OCI-LY3 (cell line): ENCODE measurements around the gene TEPSIN.

Experiments used
- H2AFZ ChIP-seq: fragments of 200-600, 300-600 bp; shearing (Covaris generic); 2 replicates; pipeline ENCODE4 v1.6.0; 2014; ENCODE audit warnings: antibody characterized with exemption, low read depth, low read length
- H3K27ac ChIP-seq: fragments of 200-600, 300-600 bp; sonication (generic); 2 replicates; pipeline ENCODE4 v1.5.1; 2014; ENCODE audit warnings: mild to moderate bottlenecking, low read length, moderate library complexity, mixed read lengths
- H3K27me3 ChIP-seq: fragments of 200-600, 300-600 bp; sonication (generic); 2 replicates; pipeline ENCODE4 v1.6.1; 2014; ENCODE audit warnings: low read depth, low read length, mixed read lengths
- H3K36me3 ChIP-seq: fragments of 200-600, 300-600 bp; sonication (generic); replicated peaks from 2 replicates; pipeline ENCODE3; 2014; ENCODE audit warnings: low read depth, low read length, mixed read lengths
- H3K4me1 ChIP-seq: fragments of 300-600, 200-600 bp; sonication (generic); 2 replicates; pipeline ENCODE4 v1.6.1; 2014; ENCODE audit warnings: low read length, mixed read lengths
- H3K4me2 ChIP-seq: fragments of 200-600, 300-600 bp; sonication (generic); 2 replicates; pipeline ENCODE4 v1.6.1; 2014; ENCODE audit warnings: low read length, mixed read lengths
- H3K4me3 ChIP-seq: fragments of 300-600, 200-600 bp; sonication (generic); 2 replicates; pipeline ENCODE4 v1.5.1; 2014; ENCODE audit warnings: antibody characterized with exemption, mild to moderate bottlenecking, low read length, moderate library complexity
- H3K79me2 ChIP-seq: fragments of 300-600, 200-600 bp; shearing (Covaris generic); 2 replicates; pipeline ENCODE4 v1.6.1; 2014; ENCODE audit warnings: mild to moderate bottlenecking, low read length, mixed read lengths
- H3K9ac ChIP-seq: fragments of 300-600, 200-600 bp; shearing (Covaris generic); 2 replicates; pipeline ENCODE4 v1.6.0; 2014; ENCODE audit warnings: mild to moderate bottlenecking, low read length, moderate library complexity
- H3K9me3 ChIP-seq: fragments of 200-600, 300-600 bp; shearing (Covaris generic); 2 replicates; pipeline ENCODE4 v1.6.1; 2014; ENCODE audit warnings: low read length, mixed read lengths; ENCODE audit not compliant: insufficient read depth
- H4K20me1 ChIP-seq: fragments of 200-600, 300-600 bp; sonication (generic); 2 replicates; pipeline ENCODE4 v1.6.1; 2016; ENCODE audit warnings: low read length, mixed read lengths; ENCODE audit not compliant: insufficient read depth
- EZH2phosphoT487 ChIP-seq: fragments of 200-600 bp; shearing (Covaris generic); IDR thresholded peaks from 2 replicates; pipeline ENCODE4 v1.6.1; 2018; ENCODE audit warnings: antibody characterized with exemption, mixed run types, low read depth
- TF ChIP-seq, protein P1 (sequence below): fragments of 200-600, 300-600 bp; sonication (generic); IDR thresholded peaks from 2 replicates; pipeline ENCODE4 v1.5.1; 2014; ENCODE audit warnings: antibody characterized with exemption, low read length, low read depth

TEPSIN gene

DNA sequence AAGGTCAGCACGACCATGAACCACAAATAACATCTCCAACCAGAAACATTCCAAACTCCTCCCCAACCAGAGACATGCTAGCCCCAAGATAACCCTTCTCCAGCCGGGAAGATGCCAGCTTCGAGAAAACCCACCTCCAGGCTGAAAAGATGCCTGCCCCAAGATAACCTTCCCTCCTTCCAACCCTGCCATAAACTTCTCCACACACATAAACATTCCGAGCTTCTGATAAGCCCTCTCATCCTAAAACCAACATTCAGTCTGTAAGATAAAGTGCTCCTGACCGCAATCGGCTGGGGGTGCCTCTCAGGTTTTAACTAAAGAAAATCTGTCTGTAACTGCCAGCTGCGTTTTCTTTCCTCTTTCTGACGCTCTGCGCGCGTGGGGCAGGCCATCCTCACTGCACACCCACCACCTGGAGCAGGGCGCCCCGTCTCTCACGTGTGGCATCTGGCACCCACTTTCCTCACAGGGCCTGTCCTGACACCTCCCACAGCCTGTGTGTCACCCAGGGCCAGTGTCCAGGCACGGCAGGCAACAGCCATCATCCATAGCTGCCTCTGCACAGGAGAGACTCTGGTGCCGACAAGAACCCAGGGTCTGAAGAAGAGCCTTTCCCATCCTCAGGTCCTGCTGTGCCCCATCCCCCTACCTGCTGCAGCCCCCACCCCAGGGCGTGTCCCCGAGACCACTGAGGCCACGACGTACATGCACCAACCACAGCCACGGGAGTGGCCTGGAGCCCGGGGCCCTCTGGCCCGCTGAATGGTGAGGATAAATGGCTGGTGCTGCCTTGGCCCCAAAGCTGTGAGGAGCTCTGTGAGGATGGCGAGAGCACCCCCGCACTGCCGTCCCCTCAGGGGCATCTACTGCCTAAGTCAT is 3.7 kb downstream of the TEPSIN start:
- peaks cover 23% of the 10 kb centered on the region for H3K79me2 ChIP-seq
- TF ChIP-seq, protein P1, sequence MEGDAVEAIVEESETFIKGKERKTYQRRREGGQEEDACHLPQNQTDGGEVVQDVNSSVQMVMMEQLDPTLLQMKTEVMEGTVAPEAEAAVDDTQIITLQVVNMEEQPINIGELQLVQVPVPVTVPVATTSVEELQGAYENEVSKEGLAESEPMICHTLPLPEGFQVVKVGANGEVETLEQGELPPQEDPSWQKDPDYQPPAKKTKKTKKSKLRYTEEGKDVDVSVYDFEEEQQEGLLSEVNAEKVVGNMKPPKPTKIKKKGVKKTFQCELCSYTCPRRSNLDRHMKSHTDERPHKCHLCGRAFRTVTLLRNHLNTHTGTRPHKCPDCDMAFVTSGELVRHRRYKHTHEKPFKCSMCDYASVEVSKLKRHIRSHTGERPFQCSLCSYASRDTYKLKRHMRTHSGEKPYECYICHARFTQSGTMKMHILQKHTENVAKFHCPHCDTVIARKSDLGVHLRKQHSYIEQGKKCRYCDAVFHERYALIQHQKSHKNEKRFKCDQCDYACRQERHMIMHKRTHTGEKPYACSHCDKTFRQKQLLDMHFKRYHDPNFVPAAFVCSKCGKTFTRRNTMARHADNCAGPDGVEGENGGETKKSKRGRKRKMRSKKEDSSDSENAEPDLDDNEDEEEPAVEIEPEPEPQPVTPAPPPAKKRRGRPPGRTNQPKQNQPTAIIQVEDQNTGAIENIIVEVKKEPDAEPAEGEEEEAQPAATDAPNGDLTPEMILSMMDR: no peak
- no peak for TF ChIP-seq EZH2phosphoT487
- H4K20me1 ChIP-seq: no peaks in the 10 kb centered on the region
- H3K27ac ChIP-seq: no peak overlapping the region
- no peak overlapping the region for H3K4me3 ChIP-seq
- no peak overlapping the region for H3K9ac ChIP-seq
- H3K4me1 ChIP-seq: peaks cover 11% of the 10 kb centered on the region
- H3K36me3 ChIP-seq: peaks cover 11% of the 10 kb centered on the region
- H3K9me3 ChIP-seq: no peaks in the 10 kb centered on the region
- H3K4me2 ChIP-seq: no peak overlapping the region
- no peak overlapping the region for H2AFZ ChIP-seq
- H3K27me3 ChIP-seq: no peaks in the 10 kb centered on the region

GRCh38 chr17:81234506-81234855 is 4.4 kb downstream of the TEPSIN start:
- no peak overlapping the region for H3K9ac ChIP-seq
- H3K27ac ChIP-seq: no peak overlapping the region
- TF ChIP-seq EZH2phosphoT487: no peak
- TF ChIP-seq, protein P1: no peak
- peaks cover 16% of the 10 kb centered on the region for H3K79me2 ChIP-seq
- H3K36me3 ChIP-seq: peaks cover 11% of the 10 kb centered on the region
- H3K4me1 ChIP-seq: peaks cover 11% of the 10 kb centered on the region
- no peak overlapping the region for H2AFZ ChIP-seq
- no peaks in the 10 kb centered on the region for H3K27me3 ChIP-seq
- no peak overlapping the region for H3K4me2 ChIP-seq
- H3K4me3 ChIP-seq: no peak overlapping the region
- H3K9me3 ChIP-seq: no peaks in the 10 kb centered on the region
- H4K20me1 ChIP-seq: no peaks in the 10 kb centered on the region

- Histone ChIP-seq H3K36me3 (peaks cover 12% of the 10 kb centered on the region), H3K4me3 (no peak overlapping the region), H3K9me3 (no peaks in the 10 kb centered on the region), H3K9ac (no peak overlapping the region), H3K27me3 (no peaks in the 10 kb centered on the region), H3K79me2 (peaks cover 12% of the 10 kb centered on the region), H2AFZ (no peak overlapping the region), H3K4me2 (no peak overlapping the region), H4K20me1 (no peaks in the 10 kb centered on the region), H3K27ac (no peak overlapping the region), H3K4me1 (peaks cover 16% of the 10 kb centered on the region)
- TF ChIP-seq EZH2phosphoT487: no peak
- TF ChIP-seq, protein P1: no peak
These were observed 4.9 kb downstream of the TEPSIN start for GRCh38 chr17:81233811-81234505.

DNA sequence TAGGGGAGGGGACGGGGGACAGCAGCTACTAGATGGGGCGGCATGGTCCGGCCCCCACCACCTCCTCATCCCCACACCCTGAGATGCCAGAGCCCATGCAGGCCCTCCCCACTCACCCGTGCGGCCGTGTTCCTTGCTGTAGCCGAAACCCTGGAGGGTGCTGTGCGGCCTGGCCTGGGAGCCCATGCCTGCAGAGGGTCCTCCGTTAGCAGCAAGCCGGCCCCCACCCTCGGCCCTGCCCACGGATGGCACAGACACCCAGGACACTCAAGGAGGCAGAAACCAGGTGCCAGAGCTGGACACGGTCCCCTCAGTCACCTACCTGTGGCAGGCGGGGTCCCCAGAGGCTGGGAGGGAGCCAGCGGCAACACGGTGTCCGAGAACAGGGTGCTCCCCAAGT is 5.5 kb downstream of the TEPSIN start:
- no peak for TF ChIP-seq EZH2phosphoT487
- TF ChIP-seq, protein P1: no peak
- Histone ChIP-seq H4K20me1 (no peaks in the 10 kb centered on the region), H3K36me3 (peaks cover 12% of the 10 kb centered on the region), H3K79me2 (peaks cover 9% of the 10 kb centered on the region), H3K9ac (no peak overlapping the region), H3K4me1 (peaks cover 22% of the 10 kb centered on the region), H3K4me3 (no peak overlapping the region), H3K27me3 (no peaks in the 10 kb centered on the region), H3K27ac (no peak overlapping the region), H2AFZ (no peak overlapping the region), H3K4me2 (no peak overlapping the region), H3K9me3 (no peaks in the 10 kb centered on the region)
